K562 (cell line): ENCODE data around the gene DIPK1A. TPM values are rescaled to one million over a fixed set of nuclear protein-coding genes. Genes with fewer than 3 reads are reported as not detected.

Source experiments
- ARID3A ChIP-seq: IDR thresholded peaks from 2 replicates; pipeline ENCODE4 v1.6.1; 2012; ENCODE audit warnings: low read depth, low read length, improper control_type of control experiment, borderline replicate concordance
- CC2D1A ChIP-seq: fragments of 450-650 bp; IDR thresholded peaks from 2 replicates; pipeline ENCODE4 v1.6.1; 2017; ENCODE audit warnings: mild to moderate bottlenecking
- CUX1 ChIP-seq: fragments of 200-800 bp; sonication (Bioruptor generic); IDR thresholded peaks from 2 replicates; pipeline ENCODE4 v1.6.1; 2016; ENCODE audit warnings: missing genetic modification characterization, missing compliant biosample characterization
- HDAC8 ChIP-seq: fragments of 450-650 bp; IDR thresholded peaks from 2 replicates; pipeline ENCODE4 v1.6.1; 2016; ENCODE audit warnings: mild to moderate bottlenecking, missing genetic modification characterization, moderate library complexity, missing compliant biosample characterization
- ILK ChIP-seq: fragments of 450-650 bp; IDR thresholded peaks from 2 replicates; pipeline ENCODE4 v1.6.1; 2016; ENCODE audit warnings: missing genetic modification characterization, low read depth, mild to moderate bottlenecking, missing compliant biosample characterization, moderate library complexity, borderline replicate concordance
- JUND ChIP-seq, 2 experiments: IDR thresholded peaks; 2 replicates in 1 of 2; 3 replicates in 1 of 2; pipeline ENCODE4 v1.6.1; 2011; ENCODE audit warnings: borderline replicate concordance in 2 of 2, low read depth in 2 of 2, low read length in 2 of 2, improper control_type of control experiment in 1 of 2, missing biosample characterization in 1 of 2, missing genetic modification characterization in 1 of 2, missing genetic modification reagents in 1 of 2
- KHSRP ChIP-seq: fragments of 450-650 bp; IDR thresholded peaks from 2 replicates; pipeline ENCODE4 v1.6.1; 2017
- OTX1 ChIP-seq: fragments of 450-650 bp; formaldehyde crosslinking; IDR thresholded peaks from 2 replicates; pipeline ENCODE4 v1.4.0; 2022; ENCODE audit warnings: mild to moderate bottlenecking
- POLR3G ChIP-seq: IDR thresholded peaks from 2 replicates; pipeline ENCODE4 v1.6.1; 2011; ENCODE audit not compliant: insufficient read length, insufficient replicate concordance; ENCODE audit errors: extremely low read depth
- RBM39 ChIP-seq: fragments of 200-400 bp; formaldehyde crosslinking; optimal IDR thresholded peaks from 2 replicates; pipeline ENCODE3; 2018; ENCODE audit warnings: low read depth, low read length
- ZNF239 ChIP-seq: fragments of 250-450 bp; sonication (Bioruptor Pico); IDR thresholded peaks from 2 replicates; pipeline ENCODE4 v1.4.0; 2020; ENCODE audit warnings: mild to moderate bottlenecking
- polyA plus RNA-seq, 8 experiments: library from polyadenylated mRNA; depleted of rRNA in 4 of 8; stranded (reverse) in 5 of 8; unstranded in 3 of 8; fragments of >200 nt; fragmentation: Nextera tagmentation in 2 of 8; fragmentation: Illumina TruSeq in 1 of 8; extraction: Ambion mirVana in 2 of 8; extraction: Trizol in 1 of 8; gene quantifications; 2 replicates each; pipeline versions ENCODE4 v1.2.1 to v1.2.3, GENCODE V29; 2011 to 2014; ENCODE audit warnings: inconsistent platforms in 1 of 8, missing spikeins in 1 of 8
- total RNA-seq, 7 experiments: library from RNA; depleted of rRNA in 6 of 7; stranded (reverse); fragments of >200 nt in 6 of 7; fragmentation: Illumina TruSeq in 2 of 7; extraction: Trizol in 2 of 7; gene quantifications; 2 replicates each; pipeline versions ENCODE4 v1.2.1 to v1.2.3, GENCODE V29; 2011 to 2021; ENCODE audit warnings: low replicate concordance in 1 of 7

The DIPK1A gene
- total and polyA plus RNA-seq, 9 of the 15 experiments (the other 6 are each of a cell fraction or from before 2014, with no cell fraction given): 0.54 to 2.5 (median 1.3) TPM

- TF ChIP-seq HDAC8 (tag) (no peak), CUX1 (no peak), OTX1 (no peak), ILK (tag) (no peak), ARID3A (no peak), KHSRP (no peak), CC2D1A (peak; percentile 65; the same call in 1 of the 2 replicates), RBM39 (no peak), ZNF239 (no peak), JUND (IDR thresholded peaks at IDR 0.05; ENCODE audit: borderline replicate concordance, low read depth, low read length) (0 out of 2 replicates have a peak, but pooled peaks have one; percentile 22), JUND (tag; IDR thresholded peaks at IDR 0.05; ENCODE audit: borderline replicate concordance, low read depth, low read length) (0 out of 3 replicates have a peak, but pooled peaks have one; percentile 8), POLR3G (no peak)
Observed at GRCh38 chr1:92994105-92994712, 32.9 kb upstream of the DIPK1A start (continued).
